GM21619 (cell line): ENCODE results near the gene MOB1A.
"Not testable (repeated sequence)": the region's sequence is repeated elsewhere in the genome, so short reads cannot be mapped to it uniquely, and the experiment has no call there.

Experiments
- ATAC-seq: cut with Tn5 transposase; IDR thresholded peaks from one replicate; pipeline ENCODE4 v1.9.1; 2021; ENCODE audit not compliant: unreplicated experiment

Gene MOB1A

DNA sequence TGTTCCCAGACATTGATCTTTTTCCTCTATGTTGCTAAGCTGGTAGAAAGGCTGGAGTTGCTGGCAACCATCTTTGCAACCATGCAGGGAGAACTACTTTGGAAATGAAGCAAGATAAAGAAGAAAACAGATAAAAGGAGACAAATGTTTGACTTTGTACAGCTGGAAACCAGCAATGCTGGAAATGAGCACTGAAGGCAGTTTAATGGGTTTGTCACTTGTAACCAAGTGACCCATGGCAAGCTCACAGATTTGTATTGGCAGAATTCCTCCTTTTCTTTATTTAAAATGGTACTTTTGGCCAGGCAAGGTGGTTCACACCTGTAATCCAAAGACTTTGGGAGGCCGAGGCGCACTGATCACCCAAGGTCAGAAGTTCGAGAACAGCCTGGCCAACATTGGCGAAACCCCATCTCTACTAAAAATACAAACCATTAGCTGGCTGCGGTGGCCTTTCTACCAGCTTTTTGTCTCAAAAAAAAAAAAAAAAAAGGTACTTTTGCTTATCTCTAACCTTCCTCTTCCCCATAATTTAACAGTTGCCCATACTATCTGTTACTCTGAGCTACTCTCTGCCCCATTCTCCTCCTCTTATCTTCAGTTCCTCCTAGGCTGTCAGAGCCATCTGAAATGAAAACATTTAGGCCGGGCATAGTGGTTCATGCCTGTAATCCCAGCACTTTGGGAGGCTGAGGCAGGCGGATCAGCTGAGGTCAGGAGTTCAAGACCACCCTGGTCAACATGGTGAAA, 28.9 kb downstream of the MOB1A start:
- ATAC-seq = no peak

DNA sequence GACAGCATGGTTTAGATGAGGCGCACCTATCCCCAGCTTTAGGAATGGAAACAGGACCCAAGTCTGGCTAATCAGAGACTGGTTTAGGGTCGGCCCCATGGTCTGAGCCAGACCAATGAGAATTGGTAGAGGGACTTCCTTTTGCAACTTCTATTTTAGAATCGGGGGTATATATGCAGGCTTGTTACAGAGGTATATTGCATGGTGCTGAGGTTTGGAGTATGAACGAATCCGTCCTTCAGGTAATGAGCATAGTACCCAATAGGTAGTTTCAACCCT, 29.5 kb downstream of the MOB1A start:
- no peak for ATAC-seq

DNA sequence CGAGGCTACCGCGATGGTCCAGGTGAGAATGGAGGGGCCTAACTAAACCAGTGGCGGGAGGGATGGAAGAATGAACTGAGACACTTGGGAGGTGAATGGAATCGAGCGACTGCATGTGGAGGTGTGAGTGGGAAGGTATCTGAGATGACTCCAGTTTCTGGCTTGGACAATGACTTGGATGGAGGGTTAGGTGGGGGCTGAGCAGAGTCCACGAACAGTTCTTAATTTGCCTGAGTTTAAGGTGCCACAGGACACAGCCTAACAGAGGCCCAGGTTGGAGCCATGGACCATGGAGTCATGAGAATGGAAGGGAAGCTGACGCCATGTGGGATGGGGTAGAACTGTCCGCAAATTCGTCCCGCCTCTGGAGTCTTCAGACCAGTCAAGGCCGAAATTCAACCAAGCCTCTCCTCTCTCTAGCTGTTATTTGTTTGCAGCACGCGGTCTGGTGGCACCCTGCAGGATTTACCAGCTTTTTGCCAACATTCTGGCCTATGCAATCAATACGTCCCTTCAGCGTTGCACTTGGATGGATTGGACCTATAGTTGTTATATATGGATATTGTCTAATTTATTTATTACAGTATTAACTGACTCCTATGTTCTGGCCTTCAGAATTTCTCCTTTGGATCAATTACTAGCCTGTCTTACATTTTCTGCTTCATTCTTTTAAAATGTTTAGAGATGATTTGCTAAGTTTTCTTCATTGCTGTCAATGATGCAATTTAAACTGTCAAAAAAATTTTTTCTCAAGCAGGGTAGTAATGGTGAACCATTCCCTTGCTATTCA, 30.0 kb downstream of the MOB1A start:
- no peak for ATAC-seq

DNA sequence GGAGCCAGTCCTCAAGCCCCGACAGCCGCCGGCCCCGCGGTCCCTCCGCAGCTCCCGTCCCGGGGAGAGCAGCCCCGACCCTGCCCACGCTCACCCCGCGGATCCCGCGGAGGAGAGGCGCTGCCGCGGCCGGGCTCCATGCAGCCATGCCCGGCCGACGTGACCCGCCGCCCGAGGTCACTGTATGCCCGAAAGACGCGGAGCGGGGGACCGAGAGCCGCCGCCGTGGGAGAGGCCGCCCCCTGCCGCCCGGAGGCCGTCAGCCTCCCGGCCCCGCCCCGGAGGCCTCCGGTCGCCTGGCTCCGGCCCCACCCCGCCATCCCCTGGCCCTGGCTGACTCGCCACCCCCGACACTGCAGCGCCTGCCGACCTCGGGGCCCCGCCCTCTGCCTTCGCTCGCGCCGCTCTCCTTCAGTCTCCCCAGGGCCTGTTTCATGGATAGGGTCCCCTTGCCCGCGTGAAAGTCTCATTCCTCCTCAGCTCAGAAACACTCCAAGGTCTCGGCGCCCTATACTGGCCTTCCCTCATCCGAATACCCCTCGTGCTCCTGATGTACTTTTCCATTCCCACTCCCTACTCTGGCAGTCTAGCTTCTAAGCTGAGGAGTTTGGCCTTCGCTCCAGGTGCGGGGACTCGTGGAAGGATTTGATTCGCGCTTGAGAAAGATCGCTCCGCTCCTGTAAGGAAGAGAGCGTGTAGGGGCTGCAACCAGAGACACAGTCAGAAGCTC, 30.8 kb downstream of the MOB1A start, which contains the start of gene BOLA3:
TSS of gene BOLA3 (minus strand) at position 186 of the 730 bp plus-strand sequence. CDS start at position 148, 38 bp downstream.
- peak; percentile 88 for ATAC-seq

DNA sequence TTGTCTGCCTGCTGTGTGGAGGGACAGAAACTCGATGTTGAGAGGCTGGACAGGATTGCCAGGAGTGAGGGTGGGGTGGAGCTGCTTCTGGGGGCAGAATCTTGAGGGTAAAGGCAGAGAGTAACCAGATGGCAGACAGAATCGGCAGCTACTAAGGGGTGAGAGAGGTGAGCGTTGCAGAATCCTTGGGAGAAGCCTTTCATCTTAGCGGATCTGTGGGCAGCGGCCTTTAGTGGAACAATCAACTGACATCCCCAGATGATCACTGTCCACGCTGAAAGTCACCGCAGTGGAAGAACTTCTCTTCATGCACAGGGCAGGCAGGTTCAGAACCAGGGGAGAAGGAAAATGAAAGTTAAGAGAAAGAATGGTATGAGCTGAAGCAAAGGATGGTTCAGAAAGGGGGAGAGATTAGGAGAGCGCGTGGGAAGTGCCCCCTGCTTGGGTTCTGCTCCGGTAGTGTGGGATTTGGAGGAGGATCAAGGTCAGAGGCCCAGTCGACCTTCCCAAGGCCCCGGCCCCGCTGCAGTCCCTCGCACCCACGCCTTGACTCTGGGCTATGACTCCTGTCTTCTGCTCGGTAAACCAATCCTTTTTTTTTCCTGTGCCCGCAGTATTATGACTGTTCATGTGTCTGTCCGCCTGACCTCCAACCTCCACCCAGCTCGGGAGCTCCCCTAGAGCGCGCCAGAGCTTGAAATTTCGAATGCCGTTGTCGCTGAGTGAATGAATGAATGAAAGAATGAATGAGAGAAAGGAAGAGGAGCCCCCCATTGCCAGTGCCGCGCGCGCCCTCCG, 31.6 kb downstream of the MOB1A start:
- peak; percentile 29 for ATAC-seq

DNA sequence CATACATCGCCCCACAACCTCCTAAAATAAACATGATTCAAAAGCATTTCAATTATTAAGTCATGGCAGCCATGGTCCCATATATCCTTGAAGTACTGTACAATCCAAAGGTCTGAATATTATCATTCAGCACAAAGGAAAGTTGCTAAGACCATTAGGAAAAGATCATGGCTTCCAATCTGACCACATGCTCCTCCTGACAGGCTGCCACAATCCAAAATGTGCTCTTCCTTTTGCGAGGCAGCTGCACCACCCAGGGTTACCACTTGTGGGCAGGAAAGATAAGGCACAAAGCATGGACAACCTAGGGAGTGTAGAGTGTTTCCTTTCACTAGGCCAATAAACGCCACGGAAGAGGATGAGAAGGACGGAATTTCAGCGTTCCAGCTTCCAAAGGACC, 36.3 kb downstream of the MOB1A start:
- no peak for ATAC-seq

DNA sequence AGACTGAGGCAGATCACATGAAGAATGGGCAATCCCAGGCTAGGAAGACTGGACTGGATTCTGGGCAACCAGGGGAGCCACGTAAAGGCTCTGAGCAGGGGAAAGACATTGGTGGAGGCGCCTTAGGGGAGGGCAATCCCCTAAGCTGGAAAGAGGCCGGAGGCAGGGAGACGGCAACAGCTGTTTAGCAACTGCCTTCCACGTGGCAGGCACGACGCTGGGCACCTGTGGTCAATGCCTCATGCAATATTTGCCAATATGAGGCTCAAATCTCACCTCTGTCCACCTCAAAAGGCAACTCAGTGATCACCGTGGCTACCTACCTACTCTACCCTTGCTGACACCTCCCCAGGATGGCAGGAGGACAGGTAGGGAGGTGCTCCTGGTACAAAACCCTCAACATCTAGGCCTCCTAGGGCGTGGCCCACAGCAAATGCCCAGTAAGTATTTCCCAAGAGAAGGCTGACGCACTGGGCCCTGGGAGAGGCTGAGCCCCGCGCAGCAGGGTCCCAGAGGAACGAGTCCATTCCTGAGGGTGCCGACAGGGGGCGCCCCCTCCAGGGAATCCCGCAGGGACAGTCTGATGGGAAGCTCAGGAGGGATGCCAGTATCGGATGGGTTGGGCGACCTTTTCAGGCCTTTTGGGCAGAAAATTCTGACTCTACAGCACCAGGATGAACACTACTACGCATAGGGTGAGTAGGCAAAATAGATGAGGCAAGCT, 39.9 kb downstream of the MOB1A start:
- ATAC-seq = no peak

DNA sequence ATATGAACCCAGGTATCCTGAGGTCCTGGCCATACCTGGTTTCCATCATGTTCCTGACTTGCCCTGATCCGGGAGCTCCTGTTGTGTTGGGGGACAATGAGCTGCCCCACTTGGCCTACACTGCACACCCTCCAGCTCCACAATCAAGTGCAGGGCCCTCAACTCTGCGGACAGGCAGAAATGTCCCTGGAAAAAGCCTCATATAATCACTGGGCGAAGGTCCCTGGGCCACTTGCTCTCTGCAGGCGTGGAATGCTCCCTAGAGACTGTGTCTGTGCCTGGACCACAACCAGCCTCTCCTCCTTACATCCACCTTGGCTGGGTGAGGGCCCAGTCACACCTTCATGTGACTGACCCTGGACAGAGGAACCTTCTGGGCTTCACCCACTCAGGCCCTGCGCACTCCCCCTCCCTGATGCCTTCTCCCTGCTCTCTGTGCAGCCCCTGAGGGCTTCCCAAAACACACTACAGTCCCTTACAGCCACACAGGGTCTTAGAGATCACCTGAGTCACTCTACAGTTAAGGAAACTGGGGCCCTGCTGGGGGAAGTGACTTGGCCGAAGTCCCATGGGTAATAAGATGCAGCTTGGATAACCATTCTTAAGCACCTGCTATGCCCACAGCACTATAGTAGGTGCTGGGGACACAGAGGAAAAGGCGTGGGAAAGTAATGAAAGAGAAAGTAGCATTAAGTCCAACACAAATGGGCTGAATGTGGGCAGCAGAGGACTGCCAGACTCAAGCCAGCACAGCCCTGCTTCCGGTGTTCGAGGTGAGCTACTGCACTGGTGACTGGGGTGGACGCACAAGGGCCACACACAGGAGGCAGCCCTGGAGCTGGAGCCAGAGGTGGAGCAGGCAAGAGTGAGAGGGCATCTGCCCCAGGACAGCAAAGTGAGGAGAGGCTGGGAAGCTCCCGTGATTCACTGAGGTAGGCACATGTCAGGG, 40.8 kb downstream of the MOB1A start:
- ATAC-seq = no peak

DNA sequence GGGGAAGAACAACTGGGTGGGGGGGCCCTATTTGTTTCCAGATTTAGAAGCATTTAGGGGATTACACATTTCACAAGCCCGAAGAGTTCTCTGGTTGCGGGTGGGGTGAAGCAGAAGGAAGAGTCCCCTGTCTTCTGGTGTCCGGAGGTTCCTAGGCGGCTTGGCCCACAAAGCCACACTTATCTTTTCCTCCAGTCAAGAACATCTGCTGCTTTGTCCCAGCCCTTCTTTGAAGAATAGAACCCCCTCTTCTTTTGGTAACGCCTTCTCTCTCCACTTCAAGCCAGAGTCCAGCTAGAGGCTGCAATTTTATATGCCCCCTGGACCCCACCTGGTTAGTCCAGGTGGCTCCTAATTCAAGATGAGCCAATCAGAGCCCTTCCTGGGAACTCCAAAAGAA, 46.8 kb downstream of the MOB1A start:
- no peak for ATAC-seq

DNA sequence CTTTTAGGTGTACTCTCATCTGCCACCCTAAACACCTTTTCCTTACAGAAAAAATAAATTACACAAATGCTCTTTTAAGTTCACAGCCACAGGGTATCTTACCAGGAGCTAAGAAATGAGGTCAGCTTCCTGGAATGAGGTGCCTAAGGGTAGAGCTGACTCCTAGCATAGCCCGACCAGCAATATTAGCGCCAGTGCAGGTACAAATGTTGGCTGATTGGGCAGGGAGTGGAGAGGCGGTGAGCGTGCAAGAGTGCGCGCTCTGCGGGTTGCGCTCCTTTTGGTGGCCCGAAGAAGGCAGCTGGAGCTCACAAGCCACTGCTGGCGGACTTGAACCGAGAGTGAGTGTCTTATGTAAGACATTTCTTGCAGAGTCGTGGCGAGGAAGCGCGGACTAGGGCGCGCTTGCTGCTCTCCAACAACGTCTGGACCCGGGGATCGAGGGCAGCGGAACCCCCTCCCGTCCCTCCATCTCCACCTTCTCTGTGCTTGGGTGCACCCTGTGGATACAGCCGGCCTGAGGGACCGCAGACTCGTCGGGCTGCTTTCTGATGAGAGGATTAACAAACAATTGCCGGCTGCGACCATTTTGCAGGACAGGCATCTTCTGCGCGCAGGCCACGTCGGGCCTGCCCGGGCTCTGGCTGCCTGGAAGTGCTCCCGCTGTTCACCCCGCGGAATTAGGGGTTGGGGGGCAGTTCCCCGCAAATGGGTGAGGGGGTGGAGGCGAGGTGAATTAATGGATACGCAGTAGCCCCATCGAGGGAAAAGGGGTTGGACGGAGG, 48.3 kb downstream of the MOB1A start:
- ATAC-seq = no peak

DNA sequence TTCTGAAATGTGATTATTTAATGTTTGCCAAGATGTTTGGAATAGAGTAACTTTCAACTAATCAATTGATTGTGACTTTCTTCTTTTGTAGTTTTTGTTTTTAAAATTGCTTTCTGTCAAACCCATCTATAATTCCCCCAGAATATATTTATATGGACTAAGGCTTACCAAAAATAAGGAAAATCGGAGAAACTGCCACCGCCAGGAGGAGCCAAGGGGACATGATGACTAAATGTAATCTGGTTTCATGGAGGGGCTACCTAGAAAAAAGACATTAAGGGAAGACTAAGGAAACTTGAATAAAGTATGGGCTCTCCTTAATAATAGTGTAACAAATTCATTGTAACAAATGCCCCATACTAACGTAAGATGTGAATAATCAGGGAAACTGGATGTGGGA, 50.5 kb downstream of the MOB1A start:
- ATAC-seq = no peak

DNA sequence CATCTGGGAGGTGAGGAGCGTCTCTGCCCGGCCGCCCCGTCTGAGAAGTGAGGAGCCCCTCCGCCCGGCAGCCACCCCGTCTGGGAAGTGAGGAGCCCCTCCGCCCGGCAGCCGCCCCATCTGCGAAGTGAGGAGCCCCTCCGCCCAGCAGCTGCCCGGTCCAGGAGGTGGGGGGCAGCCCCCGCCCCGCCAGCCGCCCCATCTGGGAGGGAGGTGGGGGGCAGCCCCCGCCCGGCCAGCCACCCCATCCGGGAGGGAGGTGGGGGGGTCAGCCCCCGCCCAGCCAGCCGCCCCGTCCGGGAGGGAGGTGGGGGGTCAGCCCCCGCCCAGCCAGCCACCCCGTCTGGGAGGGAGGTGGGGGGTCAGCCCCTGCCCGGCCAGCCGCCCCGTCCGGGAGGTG, 54.7 kb downstream of the MOB1A start:
- ATAC-seq = not testable (repeated sequence)

DNA sequence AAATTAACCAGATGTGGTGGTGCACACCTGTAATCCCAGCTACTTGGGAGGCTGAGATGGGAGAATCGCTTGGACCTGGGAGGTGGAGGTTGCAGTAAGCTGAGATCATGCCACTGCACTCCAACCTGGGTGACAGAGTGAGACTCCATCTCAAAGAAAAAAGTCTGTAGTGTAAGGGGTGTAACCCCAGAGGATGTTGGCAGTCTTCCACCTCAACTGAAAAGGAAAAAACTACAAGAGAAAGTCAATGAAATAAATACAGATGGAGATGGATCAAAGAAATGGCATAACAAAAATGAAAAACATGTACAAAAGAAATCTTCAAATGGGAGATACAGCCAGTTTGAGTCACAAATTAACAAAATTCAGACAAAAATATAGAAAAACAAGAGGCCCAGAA, 56.8 kb downstream of the MOB1A start:
- not testable (repeated sequence) for ATAC-seq

DNA sequence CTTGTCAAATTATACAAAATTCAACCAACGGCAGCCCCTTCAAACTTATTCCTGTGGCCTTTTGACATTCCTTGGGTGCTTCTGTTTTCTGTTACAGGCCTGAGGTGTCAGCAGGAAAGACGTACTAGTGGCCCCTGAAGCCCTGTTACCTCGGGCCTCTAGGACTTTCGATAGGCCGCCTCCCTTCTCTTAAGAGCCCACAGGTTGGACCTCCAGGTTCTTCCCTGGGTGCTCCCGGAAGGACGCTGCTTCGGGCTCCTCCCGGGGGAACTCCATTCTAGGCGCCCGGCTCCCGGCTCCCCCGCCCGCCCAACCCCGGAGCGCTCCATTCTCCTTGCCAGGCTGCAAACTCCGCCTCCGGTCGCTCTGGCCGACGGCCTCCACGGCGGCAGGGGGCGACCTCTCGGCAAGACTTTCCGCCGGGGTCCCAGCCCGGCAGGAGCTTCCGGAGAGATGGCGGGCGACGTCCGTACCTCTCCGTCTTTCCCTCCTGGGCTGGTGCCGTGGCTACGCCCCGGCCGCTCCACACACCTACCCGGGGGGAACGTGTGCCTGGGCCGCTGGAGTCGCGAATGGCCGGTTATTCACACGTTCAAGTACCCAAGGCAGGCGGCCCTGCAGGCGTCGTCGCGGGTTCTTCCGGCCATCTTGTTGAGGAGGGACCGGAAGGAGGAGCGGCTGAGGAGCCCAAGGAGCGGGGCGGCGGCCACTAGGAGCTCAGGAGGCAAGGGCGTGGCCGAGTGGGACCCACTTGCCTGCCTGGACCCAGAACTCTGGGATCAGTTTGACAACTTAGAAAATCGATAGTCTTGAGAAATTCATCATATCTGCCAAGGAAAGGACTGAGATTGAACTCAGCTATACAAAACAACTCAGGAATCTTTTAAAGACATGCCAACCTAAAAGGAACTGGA, 58.5 kb downstream of the MOB1A start:
- ATAC-seq = peak; percentile 96

DNA sequence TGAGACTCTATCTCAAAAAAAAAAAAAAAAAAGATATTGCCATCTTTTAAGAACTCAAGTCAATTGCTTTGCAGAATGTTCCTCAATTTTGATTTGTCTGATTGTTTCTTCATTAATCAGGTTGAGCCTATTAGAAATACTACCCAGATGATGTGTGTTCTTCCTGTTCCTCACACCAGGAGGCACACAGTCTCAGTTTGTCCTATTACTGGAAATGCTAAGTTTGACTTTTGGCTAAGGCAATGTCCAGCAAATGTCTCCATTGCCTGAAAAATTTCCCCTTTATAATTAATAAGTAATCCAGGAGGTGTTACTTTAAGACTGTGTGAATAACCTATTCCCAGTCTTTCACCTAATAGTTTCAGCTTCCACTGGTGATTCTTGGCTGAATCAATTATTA, 59.3 kb downstream of the MOB1A start:
- no peak for ATAC-seq

DNA sequence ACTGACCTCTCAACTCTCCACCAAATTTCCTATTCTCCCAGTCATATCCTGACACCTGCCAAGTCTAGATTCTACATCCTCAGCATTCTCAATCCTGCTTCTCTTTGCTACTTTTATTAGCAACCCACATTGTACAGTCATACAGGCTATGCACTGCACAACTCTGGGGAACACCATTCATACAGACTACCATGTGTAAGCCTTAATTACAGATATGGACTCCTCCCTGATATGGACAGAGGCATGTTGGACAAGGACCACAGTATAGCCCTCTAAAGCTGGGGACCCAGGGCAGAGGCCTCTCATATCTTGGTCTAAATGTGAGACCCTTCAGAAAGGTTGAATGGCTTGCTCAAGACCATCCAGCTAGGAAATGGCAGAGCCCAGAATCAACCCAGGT, 67.3 kb downstream of the MOB1A start:
- no peak for ATAC-seq

DNA sequence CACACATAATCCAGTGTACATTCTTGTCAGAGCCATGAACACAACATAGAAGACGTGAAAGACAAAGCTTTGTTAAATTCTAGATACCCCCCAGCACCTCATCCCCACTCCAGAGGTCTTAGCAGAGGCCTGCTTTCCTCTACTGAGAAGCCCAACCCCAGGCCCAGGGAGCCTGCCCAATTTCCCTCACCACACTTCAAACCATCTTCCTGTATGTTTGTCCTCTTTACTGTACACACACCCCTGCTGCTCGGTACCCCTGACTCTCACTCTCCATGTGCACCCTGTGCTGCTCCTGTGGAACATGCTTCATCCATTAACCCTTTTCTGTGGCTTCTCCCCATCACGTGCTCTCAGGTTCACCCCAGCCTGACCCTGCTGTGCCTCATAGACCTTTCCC, 68.1 kb downstream of the MOB1A start:
- ATAC-seq = no peak

DNA sequence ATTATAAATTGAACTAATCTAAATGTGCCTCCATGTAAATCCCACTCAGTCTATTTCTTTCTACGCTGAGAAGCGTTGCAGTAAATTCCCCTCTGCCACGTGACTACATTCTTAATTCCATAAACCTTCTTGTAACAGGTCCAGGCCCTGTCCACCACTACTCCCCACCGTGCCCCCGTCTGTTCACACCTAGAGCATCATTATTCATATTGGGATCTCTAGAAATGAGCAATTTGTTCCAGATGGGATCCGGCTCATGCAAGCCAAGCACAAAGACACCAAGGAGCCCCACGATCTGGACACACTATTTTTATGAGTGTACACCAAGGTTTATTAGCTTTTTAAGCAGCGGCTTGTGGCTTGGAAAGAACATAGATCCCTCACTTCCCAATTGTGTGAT, 69.1 kb downstream of the MOB1A start:
- ATAC-seq = no peak
